GM12891 (cell line): ENCODE data around the gene IDH2.

Experiments
- POLR2AphosphoS5 ChIP-seq: IDR thresholded peaks from 2 replicates; pipeline ENCODE4 v1.6.1; 2011; ENCODE audit warnings: low read depth, low read length, control low read depth
- TAF1 ChIP-seq: IDR thresholded peaks from 2 replicates; pipeline ENCODE4 v1.6.1; 2011; ENCODE audit warnings: low read depth, low read length, control low read depth

GRCh38 chr15:90124507-90124906 is 22.2 kb upstream of the IDH2 start:
- TF ChIP-seq TAF1 = no peak
- no peak for TF ChIP-seq POLR2AphosphoS5
